ENCODE results near the gene VIT. TPM values are rescaled to one million over a fixed set of nuclear protein-coding genes. Genes with fewer than 3 reads are reported as not detected.

VIT gene
- total RNA-seq, 4 donors from 2014 or later = 21.3 to 42.7 (median 28.9) TPM

GRCh38 chr2:36750101-36750500, 53.6 kb downstream of the VIT start:
- Histone ChIP-seq H3K4me1 (no peaks in the 10 kb centered on the region), H3K9me3 (no peaks in the 10 kb centered on the region), H3K36me3 (no peaks in the 10 kb centered on the region), H3K27ac (no peak overlapping the region), H3K27me3 (peaks cover 18% of the 10 kb centered on the region), H3K4me3 (no peak overlapping the region)
- whole genome bisulfite sequencing, 2 donors (ENCODE audit: low coverage in 1 of 2) = 69 to 90% methylated on average over 4 to 5 of the region's 5 CpGs
- no peak for ATAC-seq
- TF ChIP-seq POLR2A (IDR thresholded peaks at IDR 0.05) (no peak), POLR2AphosphoS5 (IDR thresholded peaks at IDR 0.05) (no peak), CTCF (IDR thresholded peaks at IDR 0.05) (no peak), EP300 (IDR thresholded peaks at IDR 0.05) (no peak)

- Histone ChIP-seq H3K4me1 (no peaks in the 10 kb centered on the region), H3K9me3 (no peaks in the 10 kb centered on the region), H3K27ac (no peak overlapping the region), H3K27me3 (peaks cover 18% of the 10 kb centered on the region), H3K36me3 (no peaks in the 10 kb centered on the region), H3K4me3 (no peak overlapping the region)
- no peak for ATAC-seq
- TF ChIP-seq EP300 (IDR thresholded peaks at IDR 0.05) (no peak), POLR2A (IDR thresholded peaks at IDR 0.05) (no peak), POLR2AphosphoS5 (IDR thresholded peaks at IDR 0.05) (no peak), CTCF (IDR thresholded peaks at IDR 0.05) (no peak)
- 43 to 50% methylated on average over 4 to 5 of the region's 5 CpGs for WGBS, 2 donors (ENCODE audit: low coverage in 1 of 2)
These were observed 57.3 kb downstream of the VIT start for GRCh38 chr2:36753706-36754221.

GRCh38 chr2:36754578-36754977, 58.1 kb downstream of the VIT start:
- no peaks in the 10 kb centered on the region for H3K4me1 ChIP-seq
- ATAC-seq = no peak
- no peaks in the 10 kb centered on the region for H3K36me3 ChIP-seq
- no peak overlapping the region for H3K4me3 ChIP-seq
- no peaks in the 10 kb centered on the region for H3K9me3 ChIP-seq
- 72 to 78% methylated on average over 3 of the region's 3 CpGs for WGBS, 2 donors (ENCODE audit: low coverage in 1 of 2)
- H3K27me3 ChIP-seq = peaks cover 11% of the 10 kb centered on the region
- H3K27ac ChIP-seq = no peak overlapping the region
- no peak for TF ChIP-seq CTCF (IDR thresholded peaks at IDR 0.05)
- TF ChIP-seq EP300 (IDR thresholded peaks at IDR 0.05) = no peak
- no peak for TF ChIP-seq POLR2AphosphoS5 (IDR thresholded peaks at IDR 0.05)
- no peak for TF ChIP-seq POLR2A (IDR thresholded peaks at IDR 0.05)

- ATAC-seq = no peak
- 86 to 87% methylated on average over 5 to 8 of the region's 8 CpGs for WGBS, 2 donors (ENCODE audit: low coverage in 1 of 2)
- TF ChIP-seq POLR2AphosphoS5 (IDR thresholded peaks at IDR 0.05) = no peak
- TF ChIP-seq CTCF (IDR thresholded peaks at IDR 0.05) = no peak
- TF ChIP-seq EP300 (IDR thresholded peaks at IDR 0.05) = no peak
- Histone ChIP-seq H3K27me3 (no peaks in the 10 kb centered on the region), H3K36me3 (no peaks in the 10 kb centered on the region), H3K4me3 (no peak overlapping the region), H3K27ac (no peak overlapping the region), H3K4me1 (no peaks in the 10 kb centered on the region), H3K9me3 (no peaks in the 10 kb centered on the region)
These were observed 59.9 kb downstream of the VIT start for GRCh38 chr2:36756438-36756837.

- ATAC-seq = no peak
- TF ChIP-seq POLR2AphosphoS5 (IDR thresholded peaks at IDR 0.05) = no peak
- no peak for TF ChIP-seq CTCF (IDR thresholded peaks at IDR 0.05)
- WGBS, 2 donors (ENCODE audit: low coverage in 1 of 2) = 77 to 80% methylated on average over 3 to 9 of the region's 9 CpGs
These were observed 66.4 kb downstream of the VIT start for GRCh38 chr2:36762764-36763490.

More at GRCh38 chr2:36762764-36763490, 66.4 kb downstream of the VIT start:
- H3K27ac ChIP-seq = no peak overlapping the region
- H3K36me3 ChIP-seq = no peaks in the 10 kb centered on the region
- H3K27me3 ChIP-seq = no peaks in the 10 kb centered on the region
- no peaks in the 10 kb centered on the region for H3K9me3 ChIP-seq
- H3K4me3 ChIP-seq = no peak overlapping the region
- H3K4me1 ChIP-seq = no peaks in the 10 kb centered on the region
